ENCODE measurements around the gene MRPL4. TPM values are rescaled to one million over a fixed set of nuclear protein-coding genes. Genes with fewer than 3 reads are reported as not detected.

Gene MRPL4
- total RNA-seq, 1 donor from 2014 or later = 55.0 TPM

GRCh38 chr19:10228393-10228792, 23.6 kb upstream of the MRPL4 start:
- H3K4me1 ChIP-seq = peaks cover 62% of the 10 kb centered on the region
- H3K4me3 ChIP-seq = no peak overlapping the region

GRCh38 chr19:10228920-10229319, 23.1 kb upstream of the MRPL4 start:
- Histone ChIP-seq H3K27ac (peak overlapping the region; percentile 96), H3K4me3 (peak overlapping the region; percentile 76 to 96), H3K36me3 (peaks cover 0 to 7% of the 10 kb centered on the region in 2 donors), H3K27me3 (no peaks in the 10 kb centered on the region), H3K4me1 (peaks cover 58% of the 10 kb centered on the region), H3K9me3 (no peaks in the 10 kb centered on the region)
- DNase-seq (ENCODE audit: extremely low spot score in 2 of 2) = no peak
- TF ChIP-seq CTCF (IDR thresholded peaks at IDR 0.05) (peak; percentile 32 to 55 (median 40)), POLR2AphosphoS5 (IDR thresholded peaks at IDR 0.05; ENCODE audit: insufficient read depth in 1 of 2, low read depth in 1 of 2) (no peak)
- intact Hi-C loops (cut with DNase I) = no loop called here

More at GRCh38 chr19:10228393-10228792, 23.6 kb upstream of the MRPL4 start:
- TF ChIP-seq POLR2A (IDR thresholded peaks at IDR 0.05) (no peak), POLR2AphosphoS5 (IDR thresholded peaks at IDR 0.05; ENCODE audit: insufficient read depth in 1 of 2, low read depth in 1 of 2) (no peak), CTCF (IDR thresholded peaks at IDR 0.05) (no peak)
- peaks cover 0 to 12% of the 10 kb centered on the region in 2 donors for H3K36me3 ChIP-seq
- H3K27ac ChIP-seq = peak overlapping the region; percentile 96
- no peaks in the 10 kb centered on the region for H3K9me3 ChIP-seq
- intact Hi-C loops (cut with DNase I) = no loop called here
- no peaks in the 10 kb centered on the region for H3K27me3 ChIP-seq
- DNase-seq (ENCODE audit: extremely low spot score in 2 of 2) = no peak

DNA sequence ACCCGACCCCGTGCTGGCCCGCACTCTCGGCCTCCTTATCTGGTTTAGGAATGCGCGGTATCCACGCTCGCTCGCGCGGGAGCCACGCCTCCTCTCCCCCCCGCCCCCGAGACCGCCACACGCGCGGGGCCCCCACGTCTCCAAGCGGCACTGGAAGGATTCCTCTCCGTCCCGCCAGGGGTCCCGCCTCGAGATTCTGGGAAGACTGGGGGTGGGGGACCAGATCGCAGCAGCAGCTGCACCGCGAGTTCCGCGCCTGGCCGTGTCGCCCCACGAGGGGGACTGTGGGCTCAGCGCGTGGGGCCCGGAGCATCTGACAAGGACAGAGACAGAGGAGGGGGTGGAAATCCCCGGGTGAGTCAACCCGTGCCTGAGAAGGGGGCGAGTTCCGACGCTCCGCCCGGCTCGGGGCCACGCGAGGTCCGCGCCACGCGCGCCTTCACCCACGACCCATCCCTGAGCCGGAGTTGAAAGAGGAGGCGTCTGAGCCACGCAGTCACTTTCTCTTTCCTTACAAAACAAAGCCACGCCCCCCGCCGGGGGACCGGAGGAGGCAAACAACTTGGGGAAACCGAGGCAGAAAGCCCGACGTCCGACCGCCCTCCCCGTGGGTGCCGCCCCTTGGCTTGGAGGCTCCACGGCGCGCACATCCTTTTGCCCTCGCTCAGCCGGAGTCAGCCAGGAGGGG, 21.7 kb upstream of the MRPL4 start:
- Histone ChIP-seq H3K9me3 (no peaks in the 10 kb centered on the region), H3K27me3 (no peaks in the 10 kb centered on the region), H3K36me3 (no peaks in the 10 kb centered on the region), H3K4me3 (peak overlapping the region; percentile 76 to 96), H3K4me1 (peaks cover 49% of the 10 kb centered on the region), H3K27ac (peak overlapping the region; percentile 96)
- peak in 1 of 3 experiments; percentile 7 for TF ChIP-seq CTCF (IDR thresholded peaks at IDR 0.05)
- peak in 1 of 2 donors; percentile 74 for TF ChIP-seq POLR2AphosphoS5 (IDR thresholded peaks at IDR 0.05; ENCODE audit: insufficient read depth in 1 of 2, low read depth in 1 of 2)
- peak in 1 of 2 donors; percentile 28 for TF ChIP-seq POLR2A (IDR thresholded peaks at IDR 0.05)
- no peak for DNase-seq (ENCODE audit: extremely low spot score in 2 of 2)
- intact Hi-C loops (cut with DNase I) = no loop called here

DNA sequence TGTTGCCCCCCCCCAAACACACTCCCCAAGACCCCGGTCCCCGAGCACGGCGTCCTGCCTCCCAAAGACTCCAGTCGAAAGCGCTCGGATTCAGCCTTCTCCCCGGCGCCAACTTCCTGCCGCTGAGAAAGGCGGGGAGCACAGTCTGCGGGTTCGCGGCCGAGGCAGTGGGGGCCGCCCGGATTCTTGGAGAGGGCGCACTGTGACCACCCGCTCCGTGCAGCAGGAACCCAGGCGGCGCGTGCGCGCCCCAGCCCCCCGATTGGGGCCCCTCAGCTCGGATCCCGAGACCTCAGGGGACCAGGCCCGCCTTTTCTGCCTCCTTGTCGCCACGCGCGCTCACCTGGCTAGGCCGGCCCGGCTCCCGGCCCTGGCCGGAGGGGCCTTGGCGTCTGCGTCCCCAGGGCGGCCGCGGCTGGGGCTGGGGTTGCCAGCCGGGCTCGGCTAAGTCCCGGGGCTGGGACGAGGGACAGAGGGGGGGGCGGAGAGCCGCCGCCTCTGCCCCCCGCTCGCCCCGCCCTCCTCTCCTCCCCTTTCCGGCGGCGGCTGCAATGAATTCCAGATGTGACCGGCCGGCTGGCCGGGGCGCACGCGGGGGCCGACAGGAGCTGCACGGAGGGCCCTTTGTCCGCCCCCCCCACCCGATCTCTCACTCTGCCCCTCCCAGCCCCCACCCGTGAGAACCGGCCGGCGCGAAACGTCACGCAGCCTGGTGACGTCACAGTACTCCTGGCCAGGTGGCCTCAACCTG, 21.0 kb upstream of the MRPL4 start, which contains the start of gene S1PR2:
TSS of gene S1PR2 (minus strand) at position 471 of the 751 bp plus-strand sequence. CDS start 6,426 bp downstream, outside the sequence.
- no peak for DNase-seq (ENCODE audit: extremely low spot score in 2 of 2)
- Histone ChIP-seq H3K36me3 (no peaks in the 10 kb centered on the region), H3K27ac (peak within 1 kb of the TSS; percentile 96), H3K9me3 (no peaks in the 10 kb centered on the region), H3K4me3 (peak within 1 kb of the TSS; percentile 76 to 96), H3K27me3 (no peaks in the 10 kb centered on the region), H3K4me1 (peaks cover 47% of the 10 kb centered on the region)
- intact Hi-C loops (cut with DNase I) = no loop called here
- TF ChIP-seq POLR2AphosphoS5 (IDR thresholded peaks at IDR 0.05; ENCODE audit: insufficient read depth in 1 of 2, low read depth in 1 of 2) (peak in 1 of 2 donors; percentile 53), POLR2A (IDR thresholded peaks at IDR 0.05) (peak in 1 of 2 donors; percentile 70), CTCF (IDR thresholded peaks at IDR 0.05) (no peak)
